IPS-11a (cell line): Measurements from ENCODE around the gene CAMK2A.

Experiments
- H3K4me3 ChIP-seq: one replicate; pipeline ENCODE4 v1.5.1; 2013; ENCODE audit warnings: low read depth, low read length, control low read depth

The CAMK2A gene

DNA sequence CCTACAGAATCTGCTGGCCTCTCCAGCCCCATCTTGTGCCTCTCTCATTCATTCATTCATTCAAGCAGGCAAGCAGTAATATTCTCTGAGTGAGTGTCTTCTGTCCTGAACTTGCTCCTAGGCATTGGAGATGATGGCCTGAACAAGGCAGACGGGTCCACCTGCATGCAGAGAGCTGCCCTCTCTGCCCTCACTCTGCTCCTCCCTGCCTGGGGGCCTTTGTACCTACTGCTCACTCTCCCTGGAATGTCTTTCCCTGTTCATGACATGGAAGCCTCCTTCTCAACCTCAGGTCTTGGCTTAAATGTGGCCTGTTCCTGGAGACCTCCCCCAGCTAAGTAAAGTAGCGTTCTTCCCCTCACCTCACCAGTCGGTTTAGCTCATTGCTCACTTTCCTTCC lies 116.4 kb downstream of the CAMK2A start:
- no peak overlapping the region for H3K4me3 ChIP-seq

GRCh38 chr5:150172556-150172955 lies 117.0 kb downstream of the CAMK2A start:
- H3K4me3 ChIP-seq, result no peak overlapping the region

- H3K4me3 ChIP-seq, result no peak overlapping the region
These were observed 117.4 kb downstream of the CAMK2A start for GRCh38 chr5:150172145-150172544.
